LNCaP clone FGC (cell line): ENCODE results near the gene PTPN11.
"Not testable (repeated sequence)": the region's sequence is repeated elsewhere in the genome, so short reads cannot be mapped to it uniquely, and the experiment has no call there.

Experiments
- DNase-seq: peaks from one replicate; pipeline ENCODE4 v3.0.0-alpha.2; 2011; ENCODE audit warnings: low read depth
- H3K4me3 ChIP-seq: 2 replicates; pipeline ENCODE4 v1.5.1; 2011; ENCODE audit warnings: mild to moderate bottlenecking, low read depth, low read length, control low read depth
- TF ChIP-seq, protein P1 (sequence below): IDR thresholded peaks from 2 replicates; pipeline ENCODE4 v1.5.1; 2012; ENCODE audit warnings: mild to moderate bottlenecking; ENCODE audit not compliant: control insufficient read depth, insufficient read depth; ENCODE audit errors: extremely low read depth

PTPN11 gene

DNA sequence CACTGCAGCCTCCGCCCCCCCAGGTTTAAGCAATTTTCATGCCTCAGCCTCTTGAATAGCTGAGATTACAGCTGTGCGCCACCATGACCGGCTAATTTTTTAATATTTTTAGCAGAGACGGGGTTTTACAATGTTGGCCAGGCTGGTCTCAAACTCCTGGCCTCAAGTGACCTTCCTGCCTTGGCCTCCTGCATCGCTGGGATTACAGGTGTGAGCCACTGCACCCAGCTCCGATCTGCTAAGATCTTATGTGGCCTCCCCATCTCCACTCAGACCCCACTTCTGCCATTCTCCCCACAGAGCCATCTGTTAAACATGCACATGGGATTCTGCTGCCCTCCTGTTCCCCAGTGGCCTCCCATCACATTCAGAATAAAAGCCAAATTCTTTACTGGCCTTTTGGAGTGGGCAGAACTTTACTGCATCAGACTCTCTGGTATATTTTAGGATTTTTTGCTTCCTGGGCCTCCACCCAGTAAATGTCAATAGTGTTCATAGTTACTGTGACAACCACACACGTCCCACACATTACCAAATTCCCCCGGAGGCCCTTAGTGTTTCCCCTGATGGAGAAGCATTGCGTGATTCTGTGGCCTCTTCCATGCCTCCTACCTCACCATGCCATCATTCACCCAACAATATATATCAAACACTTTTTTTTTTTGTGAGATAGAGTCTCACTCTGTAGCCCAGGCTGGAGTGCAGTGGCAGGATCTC is 96.3 kb downstream of the PTPN11 start:
- H3K4me3 ChIP-seq: no peak overlapping the region
- no peak for DNase-seq
- TF ChIP-seq, protein P1, sequence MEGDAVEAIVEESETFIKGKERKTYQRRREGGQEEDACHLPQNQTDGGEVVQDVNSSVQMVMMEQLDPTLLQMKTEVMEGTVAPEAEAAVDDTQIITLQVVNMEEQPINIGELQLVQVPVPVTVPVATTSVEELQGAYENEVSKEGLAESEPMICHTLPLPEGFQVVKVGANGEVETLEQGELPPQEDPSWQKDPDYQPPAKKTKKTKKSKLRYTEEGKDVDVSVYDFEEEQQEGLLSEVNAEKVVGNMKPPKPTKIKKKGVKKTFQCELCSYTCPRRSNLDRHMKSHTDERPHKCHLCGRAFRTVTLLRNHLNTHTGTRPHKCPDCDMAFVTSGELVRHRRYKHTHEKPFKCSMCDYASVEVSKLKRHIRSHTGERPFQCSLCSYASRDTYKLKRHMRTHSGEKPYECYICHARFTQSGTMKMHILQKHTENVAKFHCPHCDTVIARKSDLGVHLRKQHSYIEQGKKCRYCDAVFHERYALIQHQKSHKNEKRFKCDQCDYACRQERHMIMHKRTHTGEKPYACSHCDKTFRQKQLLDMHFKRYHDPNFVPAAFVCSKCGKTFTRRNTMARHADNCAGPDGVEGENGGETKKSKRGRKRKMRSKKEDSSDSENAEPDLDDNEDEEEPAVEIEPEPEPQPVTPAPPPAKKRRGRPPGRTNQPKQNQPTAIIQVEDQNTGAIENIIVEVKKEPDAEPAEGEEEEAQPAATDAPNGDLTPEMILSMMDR: no peak

DNA sequence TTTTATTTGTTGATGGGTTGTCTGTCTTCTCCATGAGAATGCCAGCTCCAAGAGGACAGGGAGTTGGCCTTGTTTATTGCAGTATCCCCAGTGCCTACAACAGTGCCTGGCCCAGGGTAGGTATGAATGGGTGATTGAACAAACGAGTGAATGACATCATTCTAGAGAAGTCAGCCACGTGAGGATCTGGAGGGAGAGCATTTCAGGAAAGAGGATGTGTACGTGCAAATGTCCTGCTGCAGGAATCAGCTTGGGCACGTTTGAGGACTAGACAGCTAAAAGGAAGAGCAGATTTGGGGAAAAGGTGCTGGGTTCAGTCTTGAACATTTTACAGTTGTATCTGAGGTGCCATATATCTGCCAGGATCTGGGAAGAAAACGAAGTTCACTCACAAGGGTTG is 97.1 kb downstream of the PTPN11 start:
- no peak for DNase-seq
- TF ChIP-seq, protein P1: no peak
- H3K4me3 ChIP-seq: no peak overlapping the region

- DNase-seq: no peak
- TF ChIP-seq, protein P1: no peak
- no peak overlapping the region for H3K4me3 ChIP-seq
Observed at GRCh38 chr12:112517730-112518364, 99.1 kb downstream of the PTPN11 start.

GRCh38 chr12:112518365-112518735 is 99.6 kb downstream of the PTPN11 start:
- TF ChIP-seq, protein P1: no peak
- H3K4me3 ChIP-seq: no peak overlapping the region
- DNase-seq: no peak

GRCh38 chr12:112519841-112520340 is 101.1 kb downstream of the PTPN11 start:
- not testable (repeated sequence) for DNase-seq, H3K4me3 ChIP-seq

GRCh38 chr12:112523856-112524255 is 105.1 kb downstream of the PTPN11 start:
- no peak for DNase-seq
- H3K4me3 ChIP-seq: no peak overlapping the region
- TF ChIP-seq, protein P1: no peak

GRCh38 chr12:112524269-112524668 is 105.5 kb downstream of the PTPN11 start:
- TF ChIP-seq, protein P1: no peak
- DNase-seq: no peak
- H3K4me3 ChIP-seq: no peak overlapping the region
